ENCODE results near the gene MYL12A.

DNA sequence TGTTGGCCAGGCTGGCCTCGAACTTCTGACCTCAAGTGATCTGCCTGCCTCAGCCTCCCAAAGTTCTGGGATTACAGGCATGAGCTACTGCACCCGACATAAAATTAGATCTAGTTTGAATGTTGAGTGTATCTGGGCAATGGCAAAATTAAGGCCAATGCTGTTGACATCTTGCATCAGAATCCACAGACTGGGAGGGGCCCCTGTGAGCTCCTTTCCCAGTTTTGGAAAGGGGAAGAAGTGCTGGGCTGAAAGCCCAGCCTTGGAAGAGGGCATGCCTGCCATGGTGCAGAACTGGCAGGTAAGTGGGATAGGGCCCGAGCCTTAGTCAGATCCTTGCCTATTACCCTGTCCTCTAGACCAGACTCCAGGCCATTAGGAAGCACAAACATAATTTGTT, 23.4 kb upstream of the MYL12A start:
- no peak for TF ChIP-seq POLR2AphosphoS5 (IDR thresholded peaks at IDR 0.05)
- TF ChIP-seq, protein P1, sequence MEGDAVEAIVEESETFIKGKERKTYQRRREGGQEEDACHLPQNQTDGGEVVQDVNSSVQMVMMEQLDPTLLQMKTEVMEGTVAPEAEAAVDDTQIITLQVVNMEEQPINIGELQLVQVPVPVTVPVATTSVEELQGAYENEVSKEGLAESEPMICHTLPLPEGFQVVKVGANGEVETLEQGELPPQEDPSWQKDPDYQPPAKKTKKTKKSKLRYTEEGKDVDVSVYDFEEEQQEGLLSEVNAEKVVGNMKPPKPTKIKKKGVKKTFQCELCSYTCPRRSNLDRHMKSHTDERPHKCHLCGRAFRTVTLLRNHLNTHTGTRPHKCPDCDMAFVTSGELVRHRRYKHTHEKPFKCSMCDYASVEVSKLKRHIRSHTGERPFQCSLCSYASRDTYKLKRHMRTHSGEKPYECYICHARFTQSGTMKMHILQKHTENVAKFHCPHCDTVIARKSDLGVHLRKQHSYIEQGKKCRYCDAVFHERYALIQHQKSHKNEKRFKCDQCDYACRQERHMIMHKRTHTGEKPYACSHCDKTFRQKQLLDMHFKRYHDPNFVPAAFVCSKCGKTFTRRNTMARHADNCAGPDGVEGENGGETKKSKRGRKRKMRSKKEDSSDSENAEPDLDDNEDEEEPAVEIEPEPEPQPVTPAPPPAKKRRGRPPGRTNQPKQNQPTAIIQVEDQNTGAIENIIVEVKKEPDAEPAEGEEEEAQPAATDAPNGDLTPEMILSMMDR (IDR thresholded peaks at IDR 0.05): no peak
- no peak for TF ChIP-seq POLR2A (IDR thresholded peaks at IDR 0.05)
